AML-193 (cell line): ENCODE data around the gene VPS37D.
"Not testable (repeated sequence)": the region's sequence is repeated elsewhere in the genome, so short reads cannot be mapped to it uniquely, and the experiment has no call there.

ENCODE experiments used
- DNase-seq, 2 experiments: peaks; one replicate each; lab custom pipeline; 2025; lab: John Stamatoyannopoulos, UW

Gene VPS37D

GRCh38 chr7:73646785-73647724 lies 20.6 kb upstream of the VPS37D start:
- no peak for DNase-seq

GRCh38 chr7:73647725-73648592 lies 19.7 kb upstream of the VPS37D start:
- no peak for DNase-seq

GRCh38 chr7:73648593-73649332 lies 18.9 kb upstream of the VPS37D start:
- no peak for DNase-seq

GRCh38 chr7:73649576-73649975 lies 18.1 kb upstream of the VPS37D start:
- DNase-seq = no peak

- DNase-seq = no peak
Measured at GRCh38 chr7:73650524-73650923, 17.1 kb upstream of the VPS37D start.

- DNase-seq = no peak
Measured at GRCh38 chr7:73652541-73652949, 15.1 kb upstream of the VPS37D start.

GRCh38 chr7:73655309-73655708 lies 12.3 kb upstream of the VPS37D start:
- DNase-seq = not testable (repeated sequence)

- no peak for DNase-seq
Measured at GRCh38 chr7:73659983-73660382, 7.6 kb upstream of the VPS37D start.

- DNase-seq = not testable (repeated sequence)
Measured at GRCh38 chr7:73660594-73660993, 7.0 kb upstream of the VPS37D start.

GRCh38 chr7:73663033-73663432 lies 4.6 kb upstream of the VPS37D start:
- DNase-seq = no peak

GRCh38 chr7:73668103-73668885 lies 663 bp downstream of the VPS37D start:
- no peak for DNase-seq

GRCh38 chr7:73668886-73669230 lies 1.2 kb downstream of the VPS37D start:
- DNase-seq = no peak

GRCh38 chr7:73669288-73669701 lies 1.7 kb downstream of the VPS37D start:
- no peak for DNase-seq

- DNase-seq = no peak
Measured at GRCh38 chr7:73669858-73670385, 2.3 kb downstream of the VPS37D start.

- DNase-seq = no peak
Measured at GRCh38 chr7:73671322-73671661, 3.7 kb downstream of the VPS37D start.

- no peak for DNase-seq
Measured at GRCh38 chr7:73671857-73672445, 4.3 kb downstream of the VPS37D start.

GRCh38 chr7:73674468-73675124 lies 7.0 kb downstream of the VPS37D start:
- DNase-seq = no peak

GRCh38 chr7:73676062-73676461 lies 8.4 kb downstream of the VPS37D start:
- not testable (repeated sequence) for DNase-seq

- no peak for DNase-seq
Measured at GRCh38 chr7:73678862-73679261, 11.2 kb downstream of the VPS37D start.

- no peak for DNase-seq
Measured at GRCh38 chr7:73679709-73680108, 12.1 kb downstream of the VPS37D start.
